Endothelial cell of umbilical vein (primary cell): Measurements from ENCODE around the gene TENM4. TPM values are rescaled to one million over a fixed set of nuclear protein-coding genes. Genes with fewer than 3 reads are reported as not detected.

Experiments used
- BruUV-seq: library from RNA; stranded (reverse); fragments of 400-500 nt; replicated peaks from 2 replicates; lab custom pipeline; 2021; lab: Mats Ljungman, UMichigan
- CTCF ChIA-PET: fragments of 300-600, 350-600 bp; sonication (Branson Sonifier 250); formaldehyde crosslinking; loops from one replicate; lab custom pipeline; 2021; ENCODE audit warnings: antibody characterized with exemption, inconsistent platforms; lab: Charles Lee
- POLR2A ChIA-PET: fragments of 300-600, 350-600 bp; sonication (Branson Sonifier 250); formaldehyde crosslinking; loops from one replicate; lab custom pipeline; 2021; ENCODE audit warnings: antibody characterized with exemption, inconsistent platforms; lab: Charles Lee
- DNase-seq: peaks from one replicate; pipeline ENCODE4 v3.0.0-alpha.2; 2011; ENCODE audit warnings: low read depth, low spot score
- FAIRE-seq: peaks from 2 replicates; lab custom pipeline; 2011; peaks lifted over from hg19 to GRCh38; lab: Jason Lieb, UNC
- H2AFZ ChIP-seq: 2 replicates; pipeline ENCODE4 v1.6.0; 2012; ENCODE audit warnings: low read depth, low read length, control low read depth, inconsistent platforms
- H3K27ac ChIP-seq: 2 replicates; pipeline ENCODE4 v1.5.1; 2011; ENCODE audit warnings: low read depth, mild to moderate bottlenecking, control low read depth, low read length, moderate library complexity; ENCODE audit not compliant: insufficient read depth
- H3K27me3 ChIP-seq, 2 experiments: 2 replicates each; pipeline versions ENCODE4 v1.6.0 to v1.6.1; 2011; ENCODE audit warnings: low read length in 2 of 2, mixed read lengths in 1 of 2; ENCODE audit not compliant: control insufficient read depth in 2 of 2, insufficient read depth in 2 of 2
- H3K36me3 ChIP-seq, 2 experiments: 2 replicates in 1 of 2; 3 replicates in 1 of 2; pipeline ENCODE4 v1.5.1; 2011; ENCODE audit warnings: low read length in 2 of 2, mild to moderate bottlenecking in 1 of 2, moderate library complexity in 1 of 2; ENCODE audit not compliant: control insufficient read depth in 2 of 2, insufficient read depth in 2 of 2; ENCODE audit errors: extremely low read depth in 1 of 2
- H3K4me1 ChIP-seq: 3 replicates; pipeline ENCODE4 v1.5.1; 2011; ENCODE audit warnings: mild to moderate bottlenecking, low read length; ENCODE audit not compliant: control insufficient read depth, insufficient read depth; ENCODE audit errors: extremely low read depth
- H3K4me2 ChIP-seq: 2 replicates; pipeline ENCODE4 v1.6.1; 2011; ENCODE audit warnings: low read length, control low read depth, mixed read lengths; ENCODE audit not compliant: insufficient read depth
- H3K4me3 ChIP-seq, 3 experiments: fragments of 200-600 bp in 1 of 3; sonication (generic), shearing (Covaris generic) in 1 of 3; replicated peaks in 1 of 3; 2 replicates each; pipeline ENCODE4 v1.5.1; 2011 to 2016; ENCODE audit warnings: control low read depth in 3 of 3, low read length in 3 of 3, mild to moderate bottlenecking in 2 of 3, inconsistent platforms in 1 of 3, low read depth in 1 of 3, moderate library complexity in 1 of 3; ENCODE audit not compliant: insufficient read depth in 1 of 3
- H3K79me2 ChIP-seq: 2 replicates; pipeline ENCODE4 v1.6.0; 2012; ENCODE audit warnings: low read length, inconsistent platforms; ENCODE audit not compliant: control insufficient read depth, insufficient read depth
- H3K9ac ChIP-seq: replicated peaks from 2 replicates; pipeline ENCODE3; 2011; ENCODE audit warnings: low read length, control low read depth; ENCODE audit not compliant: insufficient read depth; ENCODE audit errors: extremely low read depth
- H3K9me1 ChIP-seq: replicated peaks from 3 replicates; pipeline ENCODE4 v1.6.0; 2011; ENCODE audit warnings: mild to moderate bottlenecking, low read length; ENCODE audit not compliant: control insufficient read depth, insufficient read depth; ENCODE audit errors: extremely low read depth
- H3K9me3 ChIP-seq: replicated peaks from 2 replicates; pipeline ENCODE4 v1.5.1; 2012; ENCODE audit warnings: low read length, inconsistent platforms; ENCODE audit not compliant: control insufficient read depth, insufficient read depth
- H4K20me1 ChIP-seq: replicated peaks from 2 replicates; pipeline ENCODE3; 2011; ENCODE audit warnings: mild to moderate bottlenecking, low read length; ENCODE audit not compliant: control insufficient read depth, insufficient read depth; ENCODE audit errors: extremely low read depth
- EZH2 ChIP-seq: IDR thresholded peaks from 2 replicates; pipeline ENCODE4 v1.6.1; 2012; ENCODE audit warnings: borderline replicate concordance, low read depth, mild to moderate bottlenecking, moderate library complexity, low read length, inconsistent platforms; ENCODE audit not compliant: severe bottlenecking
- FOS ChIP-seq: IDR thresholded peaks from 2 replicates; pipeline ENCODE4 v1.6.1; 2011; ENCODE audit warnings: mild to moderate bottlenecking, low read length, moderate library complexity, borderline replicate concordance; ENCODE audit not compliant: insufficient read depth
- GATA2 ChIP-seq: IDR thresholded peaks from 2 replicates; pipeline ENCODE4 v1.7.0; 2011; ENCODE audit warnings: low read depth, mild to moderate bottlenecking, moderate library complexity, mixed read lengths, low read length; ENCODE audit not compliant: insufficient read length, insufficient read depth
- JUN ChIP-seq: IDR thresholded peaks from 2 replicates; pipeline ENCODE4 v1.6.1; 2011; ENCODE audit warnings: borderline replicate concordance, low read depth; ENCODE audit not compliant: insufficient read length, insufficient read depth
- MYC ChIP-seq: IDR thresholded peaks from one replicate; pipeline ENCODE4 v1.6.1; 2011; ENCODE audit warnings: mild to moderate bottlenecking, low read depth, low read length
- POLR2A ChIP-seq: IDR thresholded peaks from 2 replicates; pipeline ENCODE4 v1.6.1; 2012; ENCODE audit warnings: low read depth, mild to moderate bottlenecking, control low read depth, low read length
- dilution Hi-C: fragments of 300-500 bp; cut with MboI; formaldehyde crosslinking; loops from one replicate; pipeline ENCODE4 v1.15.0; 2019; ENCODE audit warnings: low sequenced_read_pairs; ENCODE audit not compliant: extremely low pct_ligation_motif_present
- intact Hi-C: fragments of 100-400 bp; cut with micrococcal nuclease; formaldehyde crosslinking; loops from one replicate; pipeline ENCODE4 v1.10.0; 2022
- polyA plus RNA-seq, 4 experiments: library from polyadenylated mRNA; depleted of rRNA in 3 of 4; stranded (reverse) in 3 of 4; unstranded in 1 of 4; fragments of >200 nt; gene quantifications; 2 replicates each; pipeline versions ENCODE4 v1.2.1 to v1.2.3, GENCODE V29; 2011 to 2012; ENCODE audit warnings: missing spikeins in 1 of 4
- total RNA-seq: library from RNA; stranded (reverse); gene quantifications from 2 replicates; pipeline ENCODE4 v1.2.3, GENCODE V29; 2021
- TF ChIP-seq, protein P1 (sequence below): IDR thresholded peaks from 2 replicates; pipeline ENCODE4 v1.6.1; 2011; ENCODE audit not compliant: insufficient read depth, insufficient read length

TENM4 gene
- total and polyA plus RNA-seq, 2 donors (not counting 3 experiments of a cell fraction or from before 2014, with no cell fraction given), result 0.06 to 0.27 TPM

DNA sequence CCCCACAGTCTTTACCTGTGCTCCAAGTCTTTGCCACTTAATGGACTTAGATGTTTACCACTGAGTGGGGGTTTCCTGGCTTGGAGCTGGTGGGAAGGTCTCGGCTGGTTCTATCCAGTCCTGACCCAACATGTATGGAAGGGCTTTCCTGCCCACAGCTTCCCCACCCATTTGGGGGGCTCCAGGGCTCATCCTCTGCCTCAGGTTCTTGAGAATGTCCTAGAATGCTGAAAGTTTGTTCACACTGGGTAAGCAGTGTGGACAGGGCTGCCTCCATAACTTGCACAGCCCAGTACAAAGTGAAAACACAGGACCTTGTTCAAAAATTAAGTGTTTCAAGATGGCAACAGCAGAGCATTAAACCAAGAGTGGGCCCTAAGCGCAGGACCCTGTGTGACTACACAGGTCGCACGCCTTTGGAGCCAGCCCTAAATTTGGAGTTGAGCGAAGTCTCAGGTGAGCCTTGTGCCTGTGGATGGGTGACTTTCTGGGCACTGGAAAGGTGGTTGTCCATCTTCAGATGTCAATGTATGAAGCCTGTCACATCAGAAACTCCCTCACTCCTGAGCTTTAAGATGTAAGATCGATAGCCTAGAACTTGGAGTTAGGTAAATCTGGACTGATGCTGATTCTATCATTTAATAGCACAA, 793.4 kb downstream of the TENM4 start:
- dilution Hi-C loops, result no loop called here
- FAIRE-seq (no peak), DNase-seq (no peak)
- POLR2A ChIA-PET, result no interaction called here
- no peak for TF ChIP-seq MYC
- no peak for TF ChIP-seq FOS
- no peak for TF ChIP-seq POLR2A
- TF ChIP-seq EZH2, result no peak
- no peak for TF ChIP-seq GATA2
- TF ChIP-seq, protein P1, sequence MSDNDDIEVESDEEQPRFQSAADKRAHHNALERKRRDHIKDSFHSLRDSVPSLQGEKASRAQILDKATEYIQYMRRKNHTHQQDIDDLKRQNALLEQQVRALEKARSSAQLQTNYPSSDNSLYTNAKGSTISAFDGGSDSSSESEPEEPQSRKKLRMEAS, result no peak
- no peak for TF ChIP-seq JUN
- Histone ChIP-seq H3K4me2 (no peak overlapping the region), H3K4me3 (no peak overlapping the region), H3K9me1 (no peaks in the 10 kb centered on the region), H4K20me1 (no peaks in the 10 kb centered on the region), H3K27me3 (no peaks in the 10 kb centered on the region), H3K79me2 (no peaks in the 10 kb centered on the region), H3K9me3 (no peaks in the 10 kb centered on the region), H2AFZ (no peak overlapping the region), H3K4me1 (no peaks in the 10 kb centered on the region), H3K36me3 (no peaks in the 10 kb centered on the region), H3K27ac (no peak overlapping the region), H3K9ac (no peak overlapping the region)
- intact Hi-C loops, result loop anchor here (5.0 kb wide), 1 partner anchor 405 kb away; no protein-coding TSS in a partner anchor
- CTCF ChIA-PET, result interaction anchor here (1.0 to 5.2 kb wide), 12 partner anchors 9 to 512 kb away, joined by 3 to 213 read pairs (median 4); no protein-coding TSS in a partner anchor
- no TSS peak for BruUV-seq
